ENCODE measurements around the gene TRMT5.

GRCh38 chr14:60968671-60969070 is 12.2 kb downstream of the TRMT5 start:
- TF ChIP-seq NRF1 (IDR thresholded peaks at IDR 0.05; ENCODE audit: low read depth, low read length) (no peak), CBX5 (IDR thresholded peaks at IDR 0.05; ENCODE audit: low read depth, low read length) (no peak), RFX5 (IDR thresholded peaks at IDR 0.05; ENCODE audit: borderline replicate concordance, low read depth, low read length) (no peak), POLR2A (IDR thresholded peaks at IDR 0.05; ENCODE audit: control extremely low read depth in 1 of 2, low read depth in 2 of 2, low read length in 2 of 2) (no peak), CTCF (IDR thresholded peaks at IDR 0.05; ENCODE audit: control extremely low read depth in 1 of 3, insufficient read depth in 1 of 3, low read depth in 1 of 3, low read length in 3 of 3) (no peak), GABPA (IDR thresholded peaks at IDR 0.05; ENCODE audit: borderline replicate concordance, insufficient read depth, low read length) (no peak), EZH2 (IDR thresholded peaks at IDR 0.05; ENCODE audit: low read depth, low read length, severe bottlenecking) (no peak)
